Ovary (tissue), 9 donors: ENCODE measurements around the gene SMPX. TPM values are rescaled to one million over a fixed set of nuclear protein-coding genes. Genes with fewer than 3 reads are reported as not detected.

Experiments
- DNase-seq, 5 donors: peaks; one replicate each; pipeline ENCODE4 v3.0.0-alpha.2; 2019 to 2020
- H3K27ac ChIP-seq, 2 donors: fragments of 200-600 bp; one replicate each; pipeline versions ENCODE4 v1.5.1 to v1.8.0; 2019 to 2022
- H3K27me3 ChIP-seq: fragments of 200-600 bp; one replicate; pipeline ENCODE4 v1.8.0; 2022
- H3K36me3 ChIP-seq: fragments of 200-600 bp; sonication (generic); one replicate; pipeline ENCODE4 v1.5.1; 2019
- H3K4me1 ChIP-seq: one replicate; pipeline ENCODE4 v1.8.1; 2013; ENCODE audit warnings: mild to moderate bottlenecking, moderate library complexity; ENCODE audit not compliant: insufficient read depth
- H3K4me3 ChIP-seq: fragments of 200-600 bp; sonication (generic); one replicate; pipeline ENCODE4 v1.5.1; 2017
- H3K9me3 ChIP-seq, 2 donors: fragments of 200-600 bp in 1 of 2; sonication (generic) in 1 of 2; one replicate each; pipeline versions ENCODE4 v1.5.1 to v1.8.1; 2013 to 2019; ENCODE audit warnings: mild to moderate bottlenecking in 1 of 2, moderate library complexity in 1 of 2
- CTCF ChIP-seq, 3 donors: fragments of 450-650 bp in 2 of 3; fragments of 200-600 bp in 1 of 3; IDR thresholded peaks; one replicate each; pipeline versions ENCODE4 v1.5.1 to v1.8.0; 2016 to 2022; ENCODE audit warnings: antibody characterized with exemption in 3 of 3, mild to moderate bottlenecking in 1 of 3
- EP300 ChIP-seq: sonication (generic); formaldehyde crosslinking; IDR thresholded peaks from one replicate; pipeline ENCODE4 v1.6.1; 2017; ENCODE audit warnings: antibody characterized with exemption
- POLR2A ChIP-seq: fragments of 450-650 bp; IDR thresholded peaks from one replicate; pipeline ENCODE4 v1.6.1; 2017; ENCODE audit warnings: antibody characterized with exemption, mild to moderate bottlenecking, moderate library complexity
- WGBS, 3 donors: extraction: QIAGEN DNeasy Blood & Tissue Kit in 1 of 3; methylation state at CpG; one replicate each; pipeline versions ENCODE4 v1.1.5 to v1.1.7; 2013 to 2017; 5-methylcytosine and 5-hydroxymethylcytosine counted together
- intact Hi-C, 4 donors: fragments of 100-400 bp; cut with DNase I; formaldehyde crosslinking; loops; one replicate each; pipeline versions ENCODE4 v1.11.0 to v1.15.1; 2022 to 2023
- polyA plus RNA-seq, 2 donors: library from polyadenylated mRNA; stranded (reverse); fragments of 200-250 nt in 1 of 2; fragments of 350-450 nt in 1 of 2; fragmentation: Illumina TruSeq in 1 of 2; extraction: RNeasy Lipid Tissue Mini Kit (QIAGEN cat#74804) in 1 of 2; gene quantifications; one replicate each; pipeline ENCODE4 v1.2.3, GENCODE V29; 2013 to 2014
- total RNA-seq, 7 donors: library from RNA; depleted of rRNA in 2 of 7; stranded (reverse); fragments of >200 nt in 2 of 7; fragmentation: NEBNext Ultra II Directional in 3 of 7; extraction: Animal tissue kit (Norgen Biotek cat#: 25700) in 3 of 7; gene quantifications; one replicate each; pipeline versions ENCODE4 v1.1.0 to v1.2.4, GENCODE V29; 2016 to 2023
- donor health status: DM: no; HTN: no; CAD: no; lungs with moderate emphysema.
- donor health status: DM: no; HTN: no; CAD: no.
- donor health status: Bipolar disorder and iron deficiency.
- donor health status: DM: yes; HTN: yes; CAD: no.
- donor health status: DM: no; HTN: no; CAD: no.
- donor health status: DM: yes; HTN: yes; CAD: no.

SMPX gene
- total and polyA plus RNA-seq, 9 donors: 0.43 to 1.4 (median 0.64) TPM; not detected in 1

- no peak for TF ChIP-seq POLR2A
- TF ChIP-seq EP300: no peak
- TF ChIP-seq CTCF (IDR thresholded peaks at IDR 0.05): no peak
- no peaks in the 10 kb centered on the region for H3K9me3 ChIP-seq
- intact Hi-C loops: no loop called here
- H3K4me1 ChIP-seq: no peaks in the 10 kb centered on the region
- no peak for DNase-seq
- no peak overlapping the region for H3K4me3 ChIP-seq
- H3K36me3 ChIP-seq: no peaks in the 10 kb centered on the region
- H3K27ac ChIP-seq: no peak overlapping the region
- H3K27me3 ChIP-seq: no peaks in the 10 kb centered on the region
Measured at GRCh38 chrX:21766101-21766500, 8.2 kb upstream of the SMPX start.

GRCh38 chrX:21764008-21764407 lies 6.1 kb upstream of the SMPX start:
- TF ChIP-seq POLR2A: no peak
- TF ChIP-seq CTCF (IDR thresholded peaks at IDR 0.05): no peak
- TF ChIP-seq EP300: no peak
- no peaks in the 10 kb centered on the region for H3K4me1 ChIP-seq
- intact Hi-C loops: no loop called here
- H3K4me3 ChIP-seq: no peak overlapping the region
- WGBS, 3 donors: 62 to 69% (median 66%) methylated on average over 3 of the region's 3 CpGs
- no peaks in the 10 kb centered on the region for H3K9me3 ChIP-seq
- no peak overlapping the region for H3K27ac ChIP-seq
- no peak for DNase-seq
- H3K27me3 ChIP-seq: no peaks in the 10 kb centered on the region
- H3K36me3 ChIP-seq: no peaks in the 10 kb centered on the region

- TF ChIP-seq CTCF (IDR thresholded peaks at IDR 0.05) (no peak), EP300 (no peak), POLR2A (no peak)
- DNase-seq: no peak
- H3K36me3 ChIP-seq: no peaks in the 10 kb centered on the region
- H3K4me3 ChIP-seq: no peak overlapping the region
- no peak overlapping the region for H3K27ac ChIP-seq
- no peaks in the 10 kb centered on the region for H3K9me3 ChIP-seq
- WGBS, 3 donors: 48 to 62% (median 57%) methylated on average over 1 of the region's 1 CpG
- H3K27me3 ChIP-seq: peaks cover 2% of the 10 kb centered on the region
- H3K4me1 ChIP-seq: no peaks in the 10 kb centered on the region
- intact Hi-C loops: no loop called here
Measured at GRCh38 chrX:21758488-21758887, 572 bp upstream of the SMPX start.

- intact Hi-C loops: no loop called here
- no peak overlapping the region for H3K4me3 ChIP-seq
- WGBS, 3 donors: 39 to 55% (median 46%) methylated on average over 6 of the region's 6 CpGs
- H3K9me3 ChIP-seq: no peaks in the 10 kb centered on the region
- no peak overlapping the region for H3K27ac ChIP-seq
- no peaks in the 10 kb centered on the region for H3K36me3 ChIP-seq
- H3K27me3 ChIP-seq: peaks cover 2% of the 10 kb centered on the region
- H3K4me1 ChIP-seq: no peaks in the 10 kb centered on the region
- TF ChIP-seq CTCF (IDR thresholded peaks at IDR 0.05): no peak
- TF ChIP-seq POLR2A: no peak
- TF ChIP-seq EP300: no peak
- no peak for DNase-seq
Measured at GRCh38 chrX:21756785-21757529, 959 bp downstream of the SMPX start.
